Non-pigmented ciliary epithelial cell (primary cell): Measurements from ENCODE around the gene ANKH.
"Not testable (repeated sequence)": the region's sequence is repeated elsewhere in the genome, so short reads cannot be mapped to it uniquely, and the experiment has no call there.

Experiments
- DNase-seq: peaks from one replicate; pipeline ENCODE4 v3.0.0-alpha.2; 2010; ENCODE audit warnings: low read depth

The ANKH gene

GRCh38 chr5:14882658-14883580 lies 11.3 kb upstream of the ANKH start:
- DNase-seq, result no peak

GRCh38 chr5:14881826-14882225 lies 10.2 kb upstream of the ANKH start:
- DNase-seq, result no peak

GRCh38 chr5:14880688-14881087 lies 9.1 kb upstream of the ANKH start:
- DNase-seq, result no peak

GRCh38 chr5:14879937-14880589 lies 8.5 kb upstream of the ANKH start:
- DNase-seq, result no peak

GRCh38 chr5:14879393-14879792 lies 7.8 kb upstream of the ANKH start:
- DNase-seq, result no peak

- DNase-seq, result not testable (repeated sequence)
Measured at GRCh38 chr5:14878192-14878591, 6.6 kb upstream of the ANKH start.

- DNase-seq, result no peak
Measured at GRCh38 chr5:14876095-14876494, 4.5 kb upstream of the ANKH start.

- DNase-seq, result no peak
Measured at GRCh38 chr5:14873790-14874189, 2.2 kb upstream of the ANKH start.

GRCh38 chr5:14873093-14873492 lies 1.5 kb upstream of the ANKH start:
- DNase-seq, result no peak

GRCh38 chr5:14872070-14872989 lies 752 bp upstream of the ANKH start:
- no peak for DNase-seq

- DNase-seq, result no peak
Measured at GRCh38 chr5:14870337-14871213, 1.0 kb downstream of the ANKH start.

GRCh38 chr5:14869668-14870164 lies 1.9 kb downstream of the ANKH start:
- DNase-seq, result no peak

- DNase-seq, result no peak
Measured at GRCh38 chr5:14869233-14869632, 2.3 kb downstream of the ANKH start.

GRCh38 chr5:14868771-14869170 lies 2.8 kb downstream of the ANKH start:
- DNase-seq, result no peak

GRCh38 chr5:14864181-14864812 lies 7.3 kb downstream of the ANKH start:
- no peak for DNase-seq

- no peak for DNase-seq
Measured at GRCh38 chr5:14863105-14863504, 8.5 kb downstream of the ANKH start.

- no peak for DNase-seq
Measured at GRCh38 chr5:14861123-14861765, 10.3 kb downstream of the ANKH start.

GRCh38 chr5:14859980-14860379 lies 11.6 kb downstream of the ANKH start:
- DNase-seq, result no peak

- no peak for DNase-seq
Measured at GRCh38 chr5:14859150-14859549, 12.4 kb downstream of the ANKH start.

GRCh38 chr5:14855366-14855765 lies 16.2 kb downstream of the ANKH start:
- DNase-seq, result no peak
